NCI-H446 (cell line): ENCODE results near the gene ZNF410.
"Not testable (repeated sequence)": the region's sequence is repeated elsewhere in the genome, so short reads cannot be mapped to it uniquely, and the experiment has no call there.

Experiments
- DNase-seq, 2 experiments: peaks; one replicate each; lab custom pipeline; 2025; lab: John Stamatoyannopoulos, UW

Gene ZNF410

GRCh38 chr14:73886449-73887317 lies at the start of gene ZNF410:
Gene ZNF410 (plus strand): TSS chr14:73886859. CDS start chr14:73892176, 5,317 bp downstream.
- peak; percentile 87 to 96 for DNase-seq

- DNase-seq: not testable (repeated sequence)
Measured at GRCh38 chr14:73838293-73839034, 48.2 kb upstream of the ZNF410 start.

- no peak for DNase-seq
Measured at GRCh38 chr14:73842201-73842600, 44.5 kb upstream of the ZNF410 start.

GRCh38 chr14:73842851-73843250 lies 43.8 kb upstream of the ZNF410 start:
- no peak for DNase-seq

- DNase-seq: no peak
Measured at GRCh38 chr14:73843296-73843695, 43.4 kb upstream of the ZNF410 start.

GRCh38 chr14:73846947-73847346 lies 39.7 kb upstream of the ZNF410 start:
- no peak for DNase-seq

- DNase-seq: no peak
Measured at GRCh38 chr14:73851000-73851399, 35.7 kb upstream of the ZNF410 start.

- DNase-seq: peak; percentile 85 to 97
Measured at GRCh38 chr14:73851567-73852382, 34.9 kb upstream of the ZNF410 start, which contains the start of gene PTGR2. Gene PTGR2 (plus strand): TSS chr14:73851831. CDS start chr14:73858863, 7,032 bp downstream.

GRCh38 chr14:73859145-73859544 lies 27.5 kb upstream of the ZNF410 start:
- DNase-seq: no peak

- no peak for DNase-seq
Measured at GRCh38 chr14:73861073-73861472, 25.6 kb upstream of the ZNF410 start.

GRCh38 chr14:73862480-73862879 lies 24.2 kb upstream of the ZNF410 start:
- no peak for DNase-seq

GRCh38 chr14:73863209-73863608 lies 23.4 kb upstream of the ZNF410 start:
- DNase-seq: no peak

GRCh38 chr14:73865534-73866113 lies 21.0 kb upstream of the ZNF410 start:
- no peak for DNase-seq

GRCh38 chr14:73869754-73870153 lies 16.9 kb upstream of the ZNF410 start:
- not testable (repeated sequence) for DNase-seq

- no peak for DNase-seq
Measured at GRCh38 chr14:73870525-73871235, 16.0 kb upstream of the ZNF410 start.

GRCh38 chr14:73873660-73874059 lies 13.0 kb upstream of the ZNF410 start:
- DNase-seq: no peak

- DNase-seq: no peak
Measured at GRCh38 chr14:73877790-73878189, 8.9 kb upstream of the ZNF410 start.

- DNase-seq: no peak
Measured at GRCh38 chr14:73878436-73878835, 8.2 kb upstream of the ZNF410 start.

- DNase-seq: no peak
Measured at GRCh38 chr14:73879027-73879426, 7.6 kb upstream of the ZNF410 start.

GRCh38 chr14:73884438-73885190 lies 2.0 kb upstream of the ZNF410 start:
- no peak for DNase-seq

GRCh38 chr14:73887318-73887616 lies 608 bp downstream of the ZNF410 start:
- DNase-seq: no peak
